Suprapubic skin (tissue), 4 donors: ENCODE data around the gene TSPOAP1. TPM values are rescaled to one million over a fixed set of nuclear protein-coding genes. Genes with fewer than 3 reads are reported as not detected.

Experiments
- DNase-seq, 2 donors: peaks; one replicate each; pipeline ENCODE4 v3.0.0-alpha.2; 2019; ENCODE audit warnings: low spot score in 2 of 2
- H3K27ac ChIP-seq: fragments of 200-600 bp; sonication (generic); one replicate; pipeline ENCODE4 v1.5.1; 2019
- H3K27me3 ChIP-seq: fragments of 200-600 bp; sonication (generic); one replicate; pipeline ENCODE4 v1.5.1; 2019
- H3K36me3 ChIP-seq: fragments of 200-600 bp; sonication (generic); one replicate; pipeline ENCODE4 v1.5.1; 2019
- H3K4me1 ChIP-seq: fragments of 200-600 bp; sonication (generic); one replicate; pipeline ENCODE4 v1.5.1; 2019
- H3K4me3 ChIP-seq: fragments of 200-600 bp; sonication (generic); one replicate; pipeline ENCODE4 v1.5.1; 2019; ENCODE audit warnings: mild to moderate bottlenecking
- H3K9me3 ChIP-seq: fragments of 200-600 bp; sonication (generic); one replicate; pipeline ENCODE4 v1.5.1; 2019
- EP300 ChIP-seq: sonication (generic); formaldehyde crosslinking; IDR thresholded peaks from one replicate; pipeline ENCODE4 v1.6.1; 2017; ENCODE audit warnings: antibody characterized with exemption
- POLR2A ChIP-seq, 2 donors: fragments of 450-650 bp; IDR thresholded peaks; one replicate each; pipeline ENCODE4 v1.6.1; 2017; ENCODE audit warnings: antibody characterized with exemption in 2 of 2, mild to moderate bottlenecking in 2 of 2, moderate library complexity in 2 of 2
- POLR2AphosphoS5 ChIP-seq, 3 donors: sonication (generic); formaldehyde crosslinking; IDR thresholded peaks; one replicate each; pipeline ENCODE4 v1.6.1; 2017; ENCODE audit warnings: antibody characterized with exemption in 3 of 3
- WGBS: methylation state at CpG from one replicate; pipeline ENCODE4 v1.1.5; 2018; 5-methylcytosine and 5-hydroxymethylcytosine counted together
- total RNA-seq, 4 donors: library from RNA; depleted of rRNA; stranded (reverse); fragments of >200 nt; gene quantifications; one replicate each; pipeline ENCODE4 v1.1.0, GENCODE V29; 2016
- TF ChIP-seq, protein P1 (sequence below), 2 donors: fragments of 200-600 bp in 1 of 2; fragments of 450-650 bp in 1 of 2; sonication (generic) in 1 of 2; IDR thresholded peaks; one replicate each; pipeline ENCODE4 v1.5.1; 2016 to 2019; ENCODE audit warnings: antibody characterized with exemption in 2 of 2, mild to moderate bottlenecking in 1 of 2, moderate library complexity in 1 of 2

Gene TSPOAP1
- total RNA-seq, 4 donors from 2014 or later, result 6.8 to 26.9 (median 12.4) TPM

DNA sequence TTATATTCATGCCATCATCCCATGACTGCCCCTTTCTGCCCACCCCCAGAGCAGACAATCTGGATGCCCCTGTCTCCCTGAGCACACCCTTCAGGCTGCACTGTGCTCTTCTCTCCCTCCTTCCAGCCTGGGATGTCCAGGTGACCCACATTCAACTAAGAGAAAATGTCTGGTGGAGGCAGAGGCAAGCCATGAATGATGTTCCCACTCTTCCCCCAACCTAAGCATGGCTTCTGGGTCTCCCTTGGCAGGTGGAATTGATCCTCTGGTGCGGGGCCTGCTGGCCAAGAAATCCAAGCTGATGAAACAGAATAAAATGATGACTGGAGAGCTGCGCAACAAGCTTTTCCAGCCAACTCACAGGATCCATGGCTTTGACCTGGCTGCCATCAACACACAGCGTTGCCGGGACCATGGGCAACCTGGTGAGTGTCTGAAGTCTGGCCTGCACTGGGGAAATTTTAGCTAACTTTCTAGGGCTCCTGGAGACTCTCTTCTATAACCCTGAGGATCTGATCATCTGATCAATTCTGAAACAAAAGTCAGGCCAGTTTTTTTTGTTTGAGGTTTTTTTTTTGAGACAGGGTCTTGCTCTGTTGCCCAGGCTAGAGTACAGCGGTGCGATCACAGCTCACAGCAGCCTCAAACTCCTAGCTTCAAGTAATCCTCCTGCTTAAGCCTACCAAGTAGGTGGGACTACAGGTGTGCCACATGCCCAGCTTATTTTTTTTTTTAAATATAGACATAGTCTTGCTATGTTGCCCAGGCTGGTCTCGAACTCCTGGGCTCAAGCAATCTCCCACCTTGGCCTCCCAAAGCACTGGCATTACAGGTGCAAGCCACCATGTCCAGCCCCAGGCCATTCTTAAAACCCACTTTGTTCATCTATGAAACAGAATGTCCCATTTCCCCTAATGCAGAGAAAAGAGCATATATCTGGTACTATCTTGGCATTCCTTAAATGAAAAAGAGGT, 62.4 kb downstream of the TSPOAP1 start:
- DNase-seq, result no peak
- no peaks in the 10 kb centered on the region for H3K36me3 ChIP-seq
- H3K4me1 ChIP-seq, result no peaks in the 10 kb centered on the region
- no peak overlapping the region for H3K27ac ChIP-seq
- no peak overlapping the region for H3K4me3 ChIP-seq
- 90% methylated on average over 7 of the region's 7 CpGs for WGBS
- TF ChIP-seq, protein P1, sequence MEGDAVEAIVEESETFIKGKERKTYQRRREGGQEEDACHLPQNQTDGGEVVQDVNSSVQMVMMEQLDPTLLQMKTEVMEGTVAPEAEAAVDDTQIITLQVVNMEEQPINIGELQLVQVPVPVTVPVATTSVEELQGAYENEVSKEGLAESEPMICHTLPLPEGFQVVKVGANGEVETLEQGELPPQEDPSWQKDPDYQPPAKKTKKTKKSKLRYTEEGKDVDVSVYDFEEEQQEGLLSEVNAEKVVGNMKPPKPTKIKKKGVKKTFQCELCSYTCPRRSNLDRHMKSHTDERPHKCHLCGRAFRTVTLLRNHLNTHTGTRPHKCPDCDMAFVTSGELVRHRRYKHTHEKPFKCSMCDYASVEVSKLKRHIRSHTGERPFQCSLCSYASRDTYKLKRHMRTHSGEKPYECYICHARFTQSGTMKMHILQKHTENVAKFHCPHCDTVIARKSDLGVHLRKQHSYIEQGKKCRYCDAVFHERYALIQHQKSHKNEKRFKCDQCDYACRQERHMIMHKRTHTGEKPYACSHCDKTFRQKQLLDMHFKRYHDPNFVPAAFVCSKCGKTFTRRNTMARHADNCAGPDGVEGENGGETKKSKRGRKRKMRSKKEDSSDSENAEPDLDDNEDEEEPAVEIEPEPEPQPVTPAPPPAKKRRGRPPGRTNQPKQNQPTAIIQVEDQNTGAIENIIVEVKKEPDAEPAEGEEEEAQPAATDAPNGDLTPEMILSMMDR (IDR thresholded peaks at IDR 0.05), result no peak
- TF ChIP-seq EP300 (no peak), POLR2AphosphoS5 (IDR thresholded peaks at IDR 0.05) (no peak), POLR2A (IDR thresholded peaks at IDR 0.05) (no peak)
- H3K9me3 ChIP-seq, result no peaks in the 10 kb centered on the region
- peaks cover 52% of the 10 kb centered on the region for H3K27me3 ChIP-seq

DNA sequence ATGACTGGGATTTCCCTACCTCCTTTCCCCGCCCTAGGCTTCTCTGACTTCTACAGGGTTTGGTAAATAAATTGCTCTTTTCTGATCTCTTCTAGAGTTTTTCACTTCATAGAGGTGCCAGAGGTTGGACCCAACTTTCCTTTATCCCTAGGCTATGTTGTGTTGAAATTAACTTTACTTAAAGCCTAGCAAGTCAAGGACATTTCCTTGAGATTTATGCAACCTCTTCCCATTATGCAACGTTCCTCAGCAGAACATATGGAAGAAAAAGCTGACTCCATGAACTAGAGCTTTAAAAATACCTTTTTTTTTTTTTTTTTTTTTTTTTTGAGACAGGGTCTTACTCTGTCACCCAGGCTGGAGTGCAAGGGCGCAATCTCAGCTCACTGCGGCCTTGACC, 63.3 kb downstream of the TSPOAP1 start:
- DNase-seq, result no peak
- peaks cover 59% of the 10 kb centered on the region for H3K27me3 ChIP-seq
- no peaks in the 10 kb centered on the region for H3K4me1 ChIP-seq
- TF ChIP-seq POLR2A (IDR thresholded peaks at IDR 0.05) (no peak), POLR2AphosphoS5 (IDR thresholded peaks at IDR 0.05) (no peak), EP300 (no peak)
- TF ChIP-seq, protein P1 (IDR thresholded peaks at IDR 0.05), result no peak
- H3K27ac ChIP-seq, result no peak overlapping the region
- H3K4me3 ChIP-seq, result no peak overlapping the region
- WGBS, result 71% methylated on average over 4 of the region's 4 CpGs
- H3K9me3 ChIP-seq, result no peaks in the 10 kb centered on the region
- no peaks in the 10 kb centered on the region for H3K36me3 ChIP-seq

DNA sequence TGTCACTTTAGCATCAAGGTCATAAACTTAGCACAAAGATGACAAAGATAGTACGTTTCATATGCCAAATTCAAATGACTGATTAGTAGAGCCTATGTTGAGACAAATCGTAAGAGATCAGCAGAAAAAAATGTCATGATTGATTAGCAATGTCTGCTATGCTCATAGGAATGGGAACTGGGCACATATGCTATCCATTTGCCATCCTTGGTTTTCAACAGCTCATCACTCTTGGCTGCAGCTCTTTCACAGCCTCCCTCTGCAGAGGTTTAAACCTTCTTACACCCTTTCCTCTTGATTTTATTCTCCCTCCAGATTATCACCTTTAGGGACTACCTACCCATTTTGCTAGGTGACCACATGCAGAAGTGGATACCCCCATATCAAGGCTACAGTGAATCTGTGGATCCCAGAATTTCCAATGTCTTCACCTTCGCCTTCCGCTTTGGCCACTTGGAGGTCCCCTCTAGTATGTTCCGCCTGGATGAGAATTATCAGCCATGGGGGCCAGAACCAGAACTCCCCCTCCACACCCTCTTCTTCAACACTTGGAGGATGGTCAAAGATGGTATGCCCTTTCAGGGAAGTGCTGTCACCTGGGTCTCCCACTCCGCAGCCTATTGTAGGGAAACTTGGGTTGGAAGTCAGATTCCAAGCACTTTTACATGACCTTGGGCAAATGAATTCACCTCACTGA, 64.0 kb downstream of the TSPOAP1 start:
- DNase-seq, result no peak
- H3K9me3 ChIP-seq, result no peaks in the 10 kb centered on the region
- no peaks in the 10 kb centered on the region for H3K4me1 ChIP-seq
- WGBS, result 72% methylated on average over 6 of the region's 6 CpGs
- peaks cover 65% of the 10 kb centered on the region for H3K27me3 ChIP-seq
- no peak overlapping the region for H3K27ac ChIP-seq
- H3K4me3 ChIP-seq, result no peak overlapping the region
- TF ChIP-seq EP300 (no peak), POLR2A (IDR thresholded peaks at IDR 0.05) (no peak), POLR2AphosphoS5 (IDR thresholded peaks at IDR 0.05) (no peak)
- TF ChIP-seq, protein P1 (IDR thresholded peaks at IDR 0.05), result no peak
- H3K36me3 ChIP-seq, result no peaks in the 10 kb centered on the region

DNA sequence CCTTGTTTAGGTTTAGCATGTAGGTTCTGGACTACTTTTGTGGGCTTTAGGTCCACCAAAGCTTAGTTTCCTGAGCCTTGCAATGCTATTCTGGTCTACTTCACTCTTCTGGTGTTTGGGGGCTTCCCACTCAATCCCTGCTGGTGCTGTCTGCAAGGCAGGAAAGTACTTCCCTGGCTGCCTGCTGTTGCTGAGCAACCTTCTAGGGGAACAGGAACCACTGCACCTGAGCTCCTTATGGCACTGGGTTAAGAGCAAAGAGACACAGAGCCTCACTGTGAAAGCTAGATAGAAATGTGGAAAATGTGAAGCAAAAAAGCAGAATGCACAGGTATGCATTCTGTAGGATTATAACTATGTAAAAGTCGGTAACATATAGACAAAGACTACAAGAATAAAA, 64.8 kb downstream of the TSPOAP1 start:
- Histone ChIP-seq H3K4me3 (no peak overlapping the region), H3K4me1 (no peaks in the 10 kb centered on the region), H3K36me3 (no peaks in the 10 kb centered on the region), H3K27ac (no peak overlapping the region), H3K9me3 (no peaks in the 10 kb centered on the region), H3K27me3 (peaks cover 65% of the 10 kb centered on the region)
- DNase-seq, result no peak
- TF ChIP-seq EP300, result no peak
- no peak for TF ChIP-seq POLR2A (IDR thresholded peaks at IDR 0.05)
- TF ChIP-seq, protein P1 (IDR thresholded peaks at IDR 0.05), result no peak
- no peak for TF ChIP-seq POLR2AphosphoS5 (IDR thresholded peaks at IDR 0.05)
- WGBS, result 78% methylated on average over 1 of the region's 1 CpG

DNA sequence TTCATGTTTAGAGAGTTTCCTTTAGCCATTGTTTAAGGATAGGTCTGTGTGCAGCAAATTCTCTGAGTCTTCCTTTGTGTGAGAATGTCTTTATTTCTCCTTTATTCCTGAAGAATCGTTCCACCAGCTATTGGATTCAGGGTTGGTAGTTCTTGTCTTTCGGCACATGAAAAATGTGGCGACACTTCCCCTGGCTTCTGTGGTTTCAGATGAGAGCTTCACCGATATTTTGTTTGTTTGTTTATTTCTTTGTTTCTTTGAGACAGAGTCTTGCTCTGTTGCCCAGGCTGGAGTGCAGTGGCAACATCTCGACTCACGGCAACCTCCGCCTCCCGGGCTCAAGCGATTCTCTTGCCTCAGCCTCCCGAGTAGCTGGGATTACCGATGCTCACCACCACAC, 66.4 kb downstream of the TSPOAP1 start:
- Histone ChIP-seq H3K4me1 (no peaks in the 10 kb centered on the region), H3K27me3 (peaks cover 58% of the 10 kb centered on the region), H3K9me3 (no peaks in the 10 kb centered on the region), H3K36me3 (no peaks in the 10 kb centered on the region), H3K4me3 (no peak overlapping the region), H3K27ac (no peak overlapping the region)
- no peak for TF ChIP-seq POLR2AphosphoS5 (IDR thresholded peaks at IDR 0.05)
- no peak for TF ChIP-seq POLR2A (IDR thresholded peaks at IDR 0.05)
- TF ChIP-seq, protein P1 (IDR thresholded peaks at IDR 0.05), result no peak
- TF ChIP-seq EP300, result no peak
- DNase-seq, result no peak
- 96% methylated on average over 11 of the region's 11 CpGs for WGBS
